Motor neuron (in vitro differentiated cells): ENCODE data around the gene SPACA4. TPM values are rescaled to one million over a fixed set of nuclear protein-coding genes. Genes with fewer than 3 reads are reported as not detected.

Experiments
- ATAC-seq, 8 experiments: fragments of 200-7000 bp; cut with Tn5 transposase; replicated peaks in 6 of 8; 2 replicates each; pipeline ENCODE4 v1.8.0; 2021; ENCODE audit warnings: mild to moderate bottlenecking in 8 of 8, moderate library complexity in 8 of 8
- H3K27ac ChIP-seq, 2 donors: fragments of 250-450 bp; sonication (Bioruptor Pico); 2 replicates each; pipeline ENCODE4 v1.9.0; 2021; ENCODE audit warnings: antibody characterized with exemption in 2 of 2, mild to moderate bottlenecking in 2 of 2, moderate library complexity in 1 of 2
- H3K4me1 ChIP-seq, 2 donors: fragments of 250-450 bp; sonication (Bioruptor Pico); replicated peaks in 1 of 2; 2 replicates each; pipeline ENCODE4 v1.6.1; 2021; ENCODE audit warnings: antibody characterized with exemption in 2 of 2, mild to moderate bottlenecking in 2 of 2, moderate library complexity in 1 of 2
- H3K4me3 ChIP-seq, 5 donors: fragments of 250-450 bp; sonication (Bioruptor Pico); 2 replicates each; pipeline ENCODE4 v1.9.0; 2021; ENCODE audit warnings: antibody characterized with exemption in 5 of 5, mild to moderate bottlenecking in 5 of 5, moderate library complexity in 4 of 5
- WGBS, 10 experiments: fragments of 450-650 bp; shearing (Covaris generic); methylation state at CpG; one replicate each; pipeline ENCODE4 v1.0.0; 2022; 5-methylcytosine and 5-hydroxymethylcytosine counted together
- in situ Hi-C, 9 experiments: fragments of 400-800 bp; cut with MboI; loops; one replicate each; pipeline ENCODE4 v1.15.0; 2021; ENCODE audit warnings: low sequenced_read_pairs in 9 of 9, low pct_unique_long_range_greater_than_20kb in 2 of 9; ENCODE audit not compliant: unreplicated experiment in 9 of 9
- total RNA-seq, 8 experiments: library from RNA; unstranded; fragments of 300-600 nt; gene quantifications; 2 replicates each; pipeline versions ENCODE4 v1.2.3 to v1.2.4, GENCODE V29; 2022

Gene SPACA4
- total RNA-seq, 8 experiments from 2014 or later: 0.22 to 0.66 (median 0.50) TPM; not detected in 4

- in situ Hi-C loops: no loop called here
- 0 to 90% (median 34%) methylated on average over 2 to 5 of the region's 11 CpGs; no CpG with 5 or more reads in 6 of the 10 experiments for WGBS, 10 experiments
- peak in 7 of 8 experiments; percentile 8 to 68 (median 29) for ATAC-seq
- Histone ChIP-seq H3K4me1 (peaks cover 0 to 4% of the 10 kb centered on the region in 2 donors), H3K4me3 (no peak overlapping the region), H3K27ac (no peak overlapping the region)
These were observed 47.9 kb downstream of the SPACA4 start for GRCh38 chr19:48654299-48655059.

DNA sequence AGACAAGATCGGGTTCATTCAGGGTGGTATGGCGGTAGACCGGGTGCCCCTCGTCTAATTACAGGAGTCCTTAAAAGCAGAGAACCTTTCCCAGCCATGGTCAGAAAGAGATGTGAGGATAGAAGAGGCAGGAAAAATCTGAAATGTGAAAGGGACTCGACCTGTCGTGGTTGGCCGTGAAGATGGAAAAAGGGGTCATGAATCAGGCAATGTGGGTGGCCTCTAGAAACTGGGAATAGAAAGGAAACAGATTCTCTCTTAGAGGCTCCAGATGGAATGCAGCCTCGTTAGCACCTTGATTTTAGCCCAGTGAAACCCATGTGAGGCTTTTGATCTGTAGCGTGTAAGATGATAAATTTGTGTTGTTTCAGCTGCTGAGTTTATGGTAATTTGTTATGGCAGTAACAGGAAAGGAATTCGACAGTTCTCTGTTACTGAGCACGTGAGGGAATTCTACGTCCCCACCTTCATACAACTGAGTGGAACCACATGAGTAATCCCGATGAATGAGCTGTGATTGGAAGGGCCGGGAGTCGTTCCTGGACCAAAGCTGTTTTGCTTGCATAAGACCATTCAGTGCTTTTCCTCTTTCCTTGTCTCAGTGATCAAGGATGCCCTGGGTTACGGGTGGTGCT, 50.4 kb downstream of the SPACA4 start:
- H3K4me3 ChIP-seq: no peak overlapping the region
- peak; percentile 14 to 88 (median 51) for ATAC-seq
- in situ Hi-C loops: no loop called here
- no peak overlapping the region for H3K27ac ChIP-seq
- 4 to 70% (median 43%) methylated on average over 2 to 15 of the region's 16 CpGs for WGBS, 10 experiments
- H3K4me1 ChIP-seq: peaks cover 0 to 9% of the 10 kb centered on the region in 2 donors

Other genes with a start within 250 kb of the SPACA4 start
- 10 to 100 TPM in 1 of 8 experiments, 1 to 10 TPM in 7; 4.0 to 12.7 (median 7.9) TPM for gene TMEM143, start 242.8 kb upstream of the SPACA4 start, total RNA-seq
- gene SYNGR4, start 242.4 kb upstream of the SPACA4 start, total RNA-seq: 1 to 10 TPM in 1 of 8 experiments, not detected in 7; 1.4 TPM
- 100 to 1,000 TPM in 4 of 8 experiments, 10 to 100 TPM in 4; 79.6 to 120 (median 96.8) TPM for gene KDELR1, start 215.2 kb upstream of the SPACA4 start, total RNA-seq
- gene GRIN2D, start 213.1 kb upstream of the SPACA4 start, total RNA-seq: 1 to 10 TPM in 4 of 8 experiments, under 1 TPM in 4; 0.31 to 3.2 (median 1.2) TPM
- 10 to 100 TPM; 10.6 to 46.5 (median 21.8) TPM for gene GRWD1, start 160.8 kb upstream of the SPACA4 start, total RNA-seq
- 1 to 10 TPM in 3 of 8 experiments, under 1 TPM in 5; 0.49 to 1.3 (median 0.86) TPM for gene KCNJ14, start 151.2 kb upstream of the SPACA4 start, total RNA-seq
- gene CYTH2, start 137.4 kb upstream of the SPACA4 start, total RNA-seq: 10 to 100 TPM; 17.3 to 84.5 (median 39.3) TPM
- 10 to 100 TPM in 3 of 8 experiments, 1 to 10 TPM in 2, under 1 TPM in 3; 0.25 to 17.5 (median 6.1) TPM for gene LMTK3, start 94.9 kb upstream of the SPACA4 start, total RNA-seq
- 1 to 10 TPM in 1 of 8 experiments, under 1 TPM in 7; 0.16 to 1.9 (median 0.54) TPM for gene SULT2B1, start 54.6 kb upstream of the SPACA4 start, total RNA-seq
- gene FAM83E, start 8.3 kb downstream of the SPACA4 start, total RNA-seq: 1 to 10 TPM in 4 of 8 experiments, under 1 TPM in 4; 0.54 to 2.5 (median 1.1) TPM
- gene RPL18, start 12.4 kb downstream of the SPACA4 start, total RNA-seq: 1,000 to 10,000 TPM; 1,630 to 4,209 (median 2,425) TPM
- 10 to 100 TPM in 7 of 8 experiments, 1 to 10 TPM in 1; 8.9 to 29.5 (median 16.1) TPM for gene SPHK2, start 12.8 kb downstream of the SPACA4 start, total RNA-seq
- gene DBP, start 30.6 kb downstream of the SPACA4 start, total RNA-seq: 10 to 100 TPM in 4 of 8 experiments, 1 to 10 TPM in 4; 3.3 to 19.6 (median 10.4) TPM
- 10 to 100 TPM; 18.4 to 62.1 (median 32.0) TPM for gene CA11, start 39.4 kb downstream of the SPACA4 start, total RNA-seq
- 1 to 10 TPM in 1 of 8 experiments, under 1 TPM in 6, not detected in 1; 0.16 to 1.3 (median 0.50) TPM for gene NTN5, start 66.3 kb downstream of the SPACA4 start, total RNA-seq
- gene FUT2, start 89.2 kb downstream of the SPACA4 start, total RNA-seq: 1 to 10 TPM in 6 of 8 experiments, under 1 TPM in 2; 0.79 to 4.7 (median 1.9) TPM
- gene MAMSTR, start 113.0 kb downstream of the SPACA4 start, total RNA-seq: 1 to 10 TPM in 6 of 8 experiments, under 1 TPM in 2; 0.71 to 5.0 (median 1.7) TPM
- 1 to 10 TPM in 2 of 8 experiments, under 1 TPM in 5, not detected in 1; 0.33 to 9.4 (median 0.42) TPM for gene RASIP1, start 133.9 kb downstream of the SPACA4 start, total RNA-seq
- gene IZUMO1, start 140.2 kb downstream of the SPACA4 start, total RNA-seq: under 1 TPM in 7 of 8 experiments, not detected in 1; 0.14 to 0.76 (median 0.49) TPM
- 1 to 10 TPM in 1 of 8 experiments, under 1 TPM in 7; 0.13 to 3.7 (median 0.47) TPM for gene FUT1, start 145.9 kb downstream of the SPACA4 start, total RNA-seq
- gene FGF21, start 148.8 kb downstream of the SPACA4 start, total RNA-seq: under 1 TPM in 2 of 8 experiments, not detected in 6; 0.28 to 0.29 TPM
- gene BCAT2, start 204.3 kb downstream of the SPACA4 start, total RNA-seq: 10 to 100 TPM; 26.6 to 49.8 (median 35.1) TPM
- 10 to 100 TPM in 2 of 8 experiments, 1 to 10 TPM in 6; 1.6 to 27.3 (median 5.4) TPM for gene HSD17B14, start 229.7 kb downstream of the SPACA4 start, total RNA-seq